H1 (cell line): ENCODE data around the gene CHST4. TPM values are rescaled to one million over a fixed set of nuclear protein-coding genes. Genes with fewer than 3 reads are reported as not detected.

Experiments used
- CTCF ChIA-PET: fragments of 300-600 bp; sonication (Branson Sonifier 250); formaldehyde crosslinking; loops from one replicate; lab custom pipeline; 2021; ENCODE audit not compliant: partially characterized antibody; lab: Charles Lee
- POLR2A ChIA-PET: fragments of 300-600 bp; sonication (Branson Sonifier 250); formaldehyde crosslinking; loops from one replicate; lab custom pipeline; 2021; ENCODE audit warnings: inconsistent platforms; ENCODE audit not compliant: partially characterized antibody; lab: Charles Lee
- DNase-seq, 2 experiments: peaks; one replicate each; pipeline versions ENCODE4 v3.0.0 to v3.0.0-alpha.2; 2010 to 2022; ENCODE audit warnings: low spot score in 2 of 2, low read depth in 1 of 2, mixed read lengths in 1 of 2
- FAIRE-seq: peaks from 2 replicates; lab custom pipeline; 2011; peaks lifted over from hg19 to GRCh38; lab: Jason Lieb, UNC
- H2AFZ ChIP-seq: 2 replicates; pipeline ENCODE4 v1.8.1; 2012; ENCODE audit warnings: low read length, inconsistent platforms
- H2AK5ac ChIP-seq: 2 replicates; pipeline ENCODE4 v1.6.1; 2013; ENCODE audit warnings: low read depth, low read length
- H2BK120ac ChIP-seq: replicated peaks from 2 replicates; pipeline ENCODE3; 2013; ENCODE audit warnings: low read depth, low read length, inconsistent platforms
- H2BK12ac ChIP-seq: 2 replicates; pipeline ENCODE4 v1.6.1; 2013; ENCODE audit warnings: low read depth, low read length
- H2BK15ac ChIP-seq: 2 replicates; pipeline ENCODE4 v1.6.1; 2013; ENCODE audit warnings: low read length
- H2BK20ac ChIP-seq: 2 replicates; pipeline ENCODE4 v1.6.1; 2013; ENCODE audit warnings: low read length
- H2BK5ac ChIP-seq: 2 replicates; pipeline ENCODE4 v1.6.1; 2013; ENCODE audit warnings: low read depth, low read length
- H3K14ac ChIP-seq: 2 replicates; pipeline ENCODE4 v1.6.1; 2013; ENCODE audit warnings: inconsistent platforms; ENCODE audit not compliant: insufficient read length
- H3K18ac ChIP-seq: 2 replicates; pipeline ENCODE4 v1.6.1; 2013; ENCODE audit warnings: low read length; ENCODE audit errors: extremely low read depth
- H3K23ac ChIP-seq: 2 replicates; pipeline ENCODE4 v1.6.1; 2013; ENCODE audit warnings: inconsistent platforms; ENCODE audit not compliant: insufficient read length
- H3K23me2 ChIP-seq: 2 replicates; pipeline ENCODE4 v1.6.1; 2013; ENCODE audit warnings: low read depth, low read length
- H3K27ac ChIP-seq: 2 replicates; pipeline ENCODE4 v1.6.1; 2011; ENCODE audit warnings: low read depth, low read length, inconsistent platforms
- H3K27me3 ChIP-seq, 4 experiments: replicated peaks in 1 of 4; 1 replicate in 1 of 4; 2 replicates in 3 of 4; pipeline versions ENCODE4 v1.6.1 to v1.8.1; 2011 to 2013; ENCODE audit warnings: low read length in 3 of 4, mild to moderate bottlenecking in 3 of 4, inconsistent platforms in 2 of 4, mixed read lengths in 2 of 4, moderate library complexity in 1 of 4; ENCODE audit not compliant: control insufficient read depth in 3 of 4, insufficient read depth in 3 of 4; ENCODE audit errors: extremely low read depth in 1 of 4
- H3K36me3 ChIP-seq, 4 experiments: 2 replicates each; pipeline versions ENCODE4 v1.6.1 to v1.8.1; 2011 to 2013; ENCODE audit warnings: mild to moderate bottlenecking in 4 of 4, low read length in 3 of 4, moderate library complexity in 2 of 4, control low read depth in 1 of 4, inconsistent platforms in 1 of 4; ENCODE audit not compliant: insufficient read depth in 4 of 4, control insufficient read depth in 2 of 4
- H3K4ac ChIP-seq: replicated peaks from 2 replicates; pipeline ENCODE3; 2013; ENCODE audit warnings: low read length, low read depth, mixed read lengths, inconsistent platforms; ENCODE audit not compliant: insufficient read length
- H3K4me1 ChIP-seq, 4 experiments: replicated peaks in 1 of 4; 1 replicate in 1 of 4; 2 replicates in 3 of 4; pipeline versions ENCODE4 v1.6.1 to v1.8.1; 2011 to 2013; ENCODE audit warnings: low read length in 3 of 4, inconsistent platforms in 2 of 4, mixed read lengths in 1 of 4; ENCODE audit not compliant: insufficient read depth in 4 of 4, control insufficient read depth in 3 of 4
- H3K4me2 ChIP-seq, 2 experiments: 2 replicates each; pipeline versions ENCODE4 v1.6.1 to v1.8.1; 2011 to 2013; ENCODE audit warnings: low read depth in 2 of 2, low read length in 2 of 2, control low read depth in 1 of 2, inconsistent platforms in 1 of 2, mild to moderate bottlenecking in 1 of 2; ENCODE audit not compliant: insufficient read depth in 1 of 2
- H3K4me3 ChIP-seq, 4 experiments: fragments of 200-600, 300-600 bp in 1 of 4; sonication (generic), shearing (Covaris generic), sonication (Bioruptor Twin) in 1 of 4; 2 replicates each; pipeline versions ENCODE4 v1.5.1 to v1.8.1; 2011 to 2016; ENCODE audit warnings: low read length in 4 of 4, low read depth in 3 of 4, control low read depth in 2 of 4, inconsistent platforms in 2 of 4, mild to moderate bottlenecking in 2 of 4, mixed read lengths in 1 of 4, moderate library complexity in 1 of 4; ENCODE audit not compliant: insufficient read depth in 2 of 4; ENCODE audit errors: extremely low read depth in 1 of 4
- H3K56ac ChIP-seq: replicated peaks from 2 replicates; pipeline ENCODE3; 2013; ENCODE audit warnings: low read depth, mild to moderate bottlenecking, mixed read lengths, low read length, inconsistent platforms; ENCODE audit not compliant: insufficient read length
- H3K79me1 ChIP-seq: 2 replicates; pipeline ENCODE4 v1.6.1; 2013; ENCODE audit warnings: low read depth, low read length, control low read depth
- H3K79me2 ChIP-seq, 2 experiments: 2 replicates each; pipeline versions ENCODE4 v1.6.1 to v1.8.1; 2012 to 2013; ENCODE audit warnings: low read length in 2 of 2, mild to moderate bottlenecking in 2 of 2, inconsistent platforms in 1 of 2; ENCODE audit not compliant: insufficient read depth in 2 of 2, control insufficient read depth in 1 of 2
- H3K9ac ChIP-seq, 4 experiments: replicated peaks in 1 of 4; 1 replicate in 1 of 4; 2 replicates in 3 of 4; pipeline versions ENCODE4 v1.6.1 to v1.8.1; 2011 to 2013; ENCODE audit warnings: low read depth in 3 of 4, low read length in 3 of 4, control low read depth in 2 of 4, mild to moderate bottlenecking in 2 of 4, moderate library complexity in 2 of 4, inconsistent platforms in 1 of 4; ENCODE audit errors: extremely low read depth in 1 of 4
- H3K9me3 ChIP-seq, 2 experiments: 2 replicates each; pipeline versions ENCODE4 v1.6.1 to v1.8.1; 2012 to 2013; ENCODE audit warnings: mild to moderate bottlenecking in 2 of 2, moderate library complexity in 2 of 2, control low read depth in 1 of 2, inconsistent platforms in 1 of 2, low read depth in 1 of 2, low read length in 1 of 2, mixed read lengths in 1 of 2; ENCODE audit not compliant: insufficient read depth in 2 of 2
- H4K20me1 ChIP-seq, 2 experiments: replicated peaks in 1 of 2; 2 replicates each; pipeline versions ENCODE3 to v1.8.1; 2011 to 2013; ENCODE audit warnings: inconsistent platforms in 2 of 2, low read length in 2 of 2, mild to moderate bottlenecking in 1 of 2; ENCODE audit not compliant: insufficient read depth in 2 of 2, control insufficient read depth in 1 of 2
- H4K5ac ChIP-seq: 2 replicates; pipeline ENCODE4 v1.6.1; 2013; ENCODE audit warnings: low read length, low read depth, mixed read lengths, inconsistent platforms; ENCODE audit not compliant: insufficient read length
- H4K8ac ChIP-seq: 2 replicates; pipeline ENCODE4 v1.8.0; 2013; ENCODE audit warnings: mild to moderate bottlenecking, moderate library complexity, low read length, inconsistent platforms; ENCODE audit not compliant: insufficient read depth; ENCODE audit errors: extremely low read depth
- H4K91ac ChIP-seq: replicated peaks from 2 replicates; pipeline ENCODE3; 2013; ENCODE audit warnings: low read length, mixed read lengths, inconsistent platforms; ENCODE audit not compliant: insufficient read length
- ASH2L ChIP-seq: fragments of 200-600, 300-600 bp; sonication (generic); IDR thresholded peaks from one replicate; pipeline ENCODE4 v1.7.1; 2017; ENCODE audit warnings: low read length
- ATF2 ChIP-seq: IDR thresholded peaks from 2 replicates; pipeline ENCODE4 v1.6.1; 2012; ENCODE audit warnings: low read length, inconsistent platforms
- KDM4A ChIP-seq: IDR thresholded peaks from one replicate; pipeline ENCODE4 v1.7.1; 2012; ENCODE audit warnings: low read depth, mild to moderate bottlenecking, moderate library complexity, low read length, inconsistent platforms; ENCODE audit not compliant: severe bottlenecking
- RAD21 ChIP-seq, 2 experiments: IDR thresholded peaks in 1 of 2; conservative IDR thresholded peaks in 1 of 2; 2 replicates each; pipeline ENCODE4 v1.6.1; 2011; ENCODE audit warnings: low read depth in 2 of 2, low read length in 2 of 2, improper control_type of control experiment in 1 of 2, inconsistent platforms in 1 of 2, mild to moderate bottlenecking in 1 of 2, moderate library complexity in 1 of 2
- RNF2 ChIP-seq: fragments of 200-900, 300-1000 bp; sonication (generic); IDR thresholded peaks from 2 replicates; pipeline ENCODE4 v1.7.1; 2016; ENCODE audit warnings: borderline replicate concordance, low read depth, mild to moderate bottlenecking, antibody characterized with exemption, low read length; ENCODE audit not compliant: poor library complexity, severe bottlenecking; ENCODE audit errors: missing control alignments
- WGBS, 2 experiments: shearing (Covaris generic) in 1 of 2; methylation state at CpG; one replicate each; pipeline versions ENCODE4 v1.1.6 to v1.1.7; 2013 to 2015; ENCODE audit warnings: low lambda C conversion rate in 2 of 2, mixed read lengths in 2 of 2, inconsistent platforms in 1 of 2, low coverage in 1 of 2, missing lambda C conversion rate in 1 of 2; ENCODE audit not compliant: insufficient replicate concordance in 2 of 2, insufficient coverage in 1 of 2, insufficient read length in 1 of 2; ENCODE audit errors: extremely low coverage in 1 of 2, missing lambda C conversion rate in 1 of 2; 5-methylcytosine and 5-hydroxymethylcytosine counted together
- polyA plus RNA-seq, 7 experiments: library from polyadenylated mRNA; depleted of rRNA in 3 of 7; stranded (reverse) in 5 of 7; unstranded in 2 of 7; fragments of >200 nt in 5 of 7; fragments of 200-250 nt in 2 of 7; gene quantifications; 1 replicate in 5 of 7; 2 replicates in 1 of 7; 4 replicates in 1 of 7; pipeline versions ENCODE4 v1.2.1 to v1.2.3, GENCODE V29; 2011 to 2013; ENCODE audit warnings: missing spikeins in 2 of 7, mixed read lengths in 2 of 7
- total RNA-seq: library from RNA; stranded (reverse); fragmentation: NEBNext Ultra II Directional; extraction: Animal tissue kit (Norgen Biotek cat#: 25700); gene quantifications from 2 replicates; pipeline ENCODE4 v1.2.1, GENCODE V29; 2021

CHST4 gene
- total and polyA plus RNA-seq, 2 of the 8 experiments (the other 6 are each of a cell fraction or from before 2014, with no cell fraction given) = 12.1 to 14.6 TPM

GRCh38 chr16:71573387-71574094 lies 47.3 kb downstream of the CHST4 start:
- no peak overlapping the region for H3K4ac ChIP-seq
- DNase-seq (no peak), FAIRE-seq (no peak)
- H4K91ac ChIP-seq = no peak overlapping the region
- H3K18ac ChIP-seq = no peak overlapping the region
- no peak overlapping the region for H3K9ac ChIP-seq
- no peaks in the 10 kb centered on the region for H3K36me3 ChIP-seq
- H3K23me2 ChIP-seq = no peaks in the 10 kb centered on the region
- no peak overlapping the region for H4K5ac ChIP-seq
- H3K23ac ChIP-seq = no peak overlapping the region
- H3K4me1 ChIP-seq = no peaks in the 10 kb centered on the region
- H4K8ac ChIP-seq = no peak overlapping the region
- ChIA-PET CTCF (interaction anchor here (0.7 to 15.5 kb wide), 6 partner anchors 8 to 47 kb away, joined by 3 to 89 read pairs (median 4); partner anchors contain the start of gene CHST4), POLR2A (interaction anchor here (0.9 kb wide), 1 partner anchor 12 kb away, joined by 3 read pairs; no protein-coding TSS in a partner anchor)
- no peak overlapping the region for H2BK12ac ChIP-seq
- no peak overlapping the region for H2BK5ac ChIP-seq
- no peaks in the 10 kb centered on the region for H3K27me3 ChIP-seq
- no peak overlapping the region for H2AK5ac ChIP-seq
- no peaks in the 10 kb centered on the region for H4K20me1 ChIP-seq
- no peak overlapping the region for H3K56ac ChIP-seq
- WGBS, 2 experiments = 79% methylated on average over 5 of the region's 5 CpGs; no CpG with 5 or more reads in 1 of the 2 experiments
- H2BK15ac ChIP-seq = no peak overlapping the region
- no peaks in the 10 kb centered on the region for H3K79me1 ChIP-seq
- no peak overlapping the region for H3K4me3 ChIP-seq
- no peaks in the 10 kb centered on the region for H3K9me3 ChIP-seq
- no peak overlapping the region for H2AFZ ChIP-seq
- no peak overlapping the region for H3K14ac ChIP-seq
- no peaks in the 10 kb centered on the region for H3K79me2 ChIP-seq
- no peak for TF ChIP-seq ASH2L
- no peak for TF ChIP-seq RAD21 (IDR thresholded peaks at IDR 0.05 in 1 of 2, conservative IDR thresholded peaks at IDR 0.05 in 1 of 2; ENCODE audit: low read depth in 2 of 2, low read length in 2 of 2)
- no peak for TF ChIP-seq KDM4A
- no peak for TF ChIP-seq ATF2
- no peak for TF ChIP-seq RNF2
- H3K4me2 ChIP-seq = no peak overlapping the region
- H3K27ac ChIP-seq = no peak overlapping the region
- H2BK120ac ChIP-seq = no peak overlapping the region
- H2BK20ac ChIP-seq = no peak overlapping the region
